ENCODE data around the gene AVL9.
"Not testable (repeated sequence)": the region's sequence is repeated elsewhere in the genome, so short reads cannot be mapped to it uniquely, and the experiment has no call there.

AVL9 gene

DNA sequence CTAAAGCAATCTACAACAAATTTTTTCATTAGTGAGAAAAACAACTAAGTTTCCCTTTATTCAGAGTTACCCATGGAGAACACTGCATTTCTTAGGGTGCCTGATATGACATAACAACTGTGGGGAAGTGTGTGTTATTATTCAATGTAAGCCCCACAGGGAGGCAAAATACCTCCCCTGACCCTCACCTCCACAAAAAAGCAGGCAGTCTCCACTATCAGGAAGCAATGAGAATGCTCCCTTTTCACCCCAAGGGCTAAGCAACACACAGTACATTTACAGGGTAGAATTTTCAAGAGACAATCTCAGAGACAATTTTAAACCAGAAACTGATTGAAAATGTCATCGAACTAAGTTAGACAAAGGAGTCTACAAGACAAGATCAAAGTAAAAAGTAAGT lies 138.2 kb downstream of the AVL9 start:
- not testable (repeated sequence) for H3K36me3 ChIP-seq (ENCODE audit: control insufficient read depth in 1 of 2, insufficient read depth in 2 of 2, low read length in 2 of 2); H3K9me3 ChIP-seq (ENCODE audit: control insufficient read depth in 1 of 2, low read length in 2 of 2); H3K9ac ChIP-seq (ENCODE audit: low read depth in 1 of 2, low read length in 2 of 2); H3K4me3 ChIP-seq (ENCODE audit: low read depth in 1 of 2, low read length in 2 of 2); H3K27me3 ChIP-seq (ENCODE audit: control insufficient read depth in 1 of 2, insufficient read depth in 2 of 2, low read length in 2 of 2); H3K27ac ChIP-seq (ENCODE audit: low read depth, low read length); H3K4me1 ChIP-seq (ENCODE audit: control insufficient read depth in 1 of 2, insufficient read depth in 2 of 2, low read length in 2 of 2)

DNA sequence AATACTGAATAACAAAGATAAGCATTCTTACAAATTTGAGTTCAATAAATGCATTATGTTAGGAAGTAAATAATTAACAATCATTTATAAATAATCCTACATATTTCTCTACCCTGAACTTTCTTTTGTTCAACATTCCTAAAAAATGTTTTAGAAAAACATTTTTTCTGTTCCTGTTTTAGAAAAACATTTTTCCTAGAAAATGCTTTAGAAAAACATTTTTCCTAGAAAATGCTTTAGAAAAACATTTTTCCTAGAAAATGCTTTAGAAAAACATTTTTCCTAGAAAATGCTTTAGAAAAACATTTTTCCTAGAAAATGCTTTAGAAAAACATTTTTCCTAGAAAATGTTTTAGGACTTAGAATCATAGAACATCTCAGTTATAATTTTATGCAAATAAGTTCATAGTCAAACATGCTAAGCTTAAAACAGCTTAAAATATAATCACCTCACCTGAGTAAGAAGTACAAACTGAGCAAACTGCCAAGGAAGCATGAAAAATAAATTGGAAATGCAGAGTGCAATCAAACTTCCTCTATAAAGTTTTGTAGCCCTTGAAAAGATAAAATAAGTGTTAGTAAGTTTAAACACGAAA lies 139.6 kb downstream of the AVL9 start:
- not testable (repeated sequence) for H3K9me3 ChIP-seq (ENCODE audit: control insufficient read depth in 1 of 2, low read length in 2 of 2); H3K27me3 ChIP-seq (ENCODE audit: control insufficient read depth in 1 of 2, insufficient read depth in 2 of 2, low read length in 2 of 2); H3K9ac ChIP-seq (ENCODE audit: low read depth in 1 of 2, low read length in 2 of 2); H3K27ac ChIP-seq (ENCODE audit: low read depth, low read length); H3K4me1 ChIP-seq (ENCODE audit: control insufficient read depth in 1 of 2, insufficient read depth in 2 of 2, low read length in 2 of 2); H3K4me3 ChIP-seq (ENCODE audit: low read depth in 1 of 2, low read length in 2 of 2); H3K36me3 ChIP-seq (ENCODE audit: control insufficient read depth in 1 of 2, insufficient read depth in 2 of 2, low read length in 2 of 2)

DNA sequence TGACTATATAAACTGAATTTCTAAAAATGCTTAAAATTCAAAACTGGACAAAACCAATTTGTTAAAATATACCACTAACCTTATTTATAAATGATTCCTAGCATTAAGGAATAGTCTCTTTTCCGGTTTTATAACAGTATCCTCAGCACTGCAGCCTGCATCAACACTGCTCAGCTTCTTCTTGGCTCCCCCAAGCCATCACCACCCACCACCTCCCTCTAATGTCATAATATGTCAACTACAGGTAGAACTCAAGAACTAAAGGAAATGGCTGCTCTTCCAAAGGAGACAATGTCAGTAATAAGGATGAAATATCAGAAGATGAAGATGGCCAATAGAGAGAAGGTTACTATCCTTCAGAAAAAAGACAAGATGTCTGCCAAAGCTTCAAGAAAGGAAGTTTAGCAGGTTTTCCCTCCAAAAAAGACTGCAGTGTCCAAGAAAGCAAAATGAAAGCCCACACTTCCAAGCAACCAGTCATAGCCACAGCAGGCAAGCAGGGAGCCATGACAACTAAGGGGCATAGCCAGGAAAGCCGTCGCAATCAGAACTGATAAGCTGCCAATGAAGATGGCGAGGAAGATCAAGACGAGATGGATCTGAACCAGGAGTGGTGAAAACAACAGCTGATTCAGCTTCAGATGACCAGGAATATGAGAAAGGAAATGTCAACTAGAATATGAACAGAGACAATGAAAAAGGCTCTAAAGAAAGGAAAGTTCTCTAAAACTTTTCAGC lies 141.6 kb downstream of the AVL9 start:
- H3K9ac ChIP-seq (ENCODE audit: low read depth in 1 of 2, low read length in 2 of 2); H3K36me3 ChIP-seq (ENCODE audit: control insufficient read depth in 1 of 2, insufficient read depth in 2 of 2, low read length in 2 of 2); H3K4me1 ChIP-seq (ENCODE audit: control insufficient read depth in 1 of 2, insufficient read depth in 2 of 2, low read length in 2 of 2); H3K27me3 ChIP-seq (ENCODE audit: control insufficient read depth in 1 of 2, insufficient read depth in 2 of 2, low read length in 2 of 2); H3K27ac ChIP-seq (ENCODE audit: low read depth, low read length); H3K9me3 ChIP-seq (ENCODE audit: control insufficient read depth in 1 of 2, low read length in 2 of 2); H3K4me3 ChIP-seq (ENCODE audit: low read depth in 1 of 2, low read length in 2 of 2): not testable (repeated sequence)

DNA sequence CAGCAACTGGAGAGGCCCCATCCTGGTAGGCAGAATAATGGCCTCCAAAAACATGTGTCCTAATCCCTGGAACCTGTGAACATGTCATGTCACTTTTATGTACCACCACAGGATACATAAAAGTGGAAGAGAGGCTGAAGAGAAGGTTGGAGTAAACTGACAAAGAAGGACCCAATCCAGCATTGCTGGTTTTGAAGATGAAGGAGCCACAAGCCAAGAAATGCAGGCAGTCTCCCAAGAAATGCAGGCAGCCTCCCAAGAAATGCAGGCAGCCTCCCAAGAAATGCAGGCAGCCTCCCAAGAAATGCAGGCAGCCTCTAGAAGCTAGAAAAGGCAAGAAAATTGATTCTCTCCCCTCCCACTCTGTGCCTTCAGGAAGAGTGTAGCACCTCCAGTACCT lies 142.3 kb downstream of the AVL9 start:
- H3K36me3 ChIP-seq (ENCODE audit: control insufficient read depth in 1 of 2, insufficient read depth in 2 of 2, low read length in 2 of 2); H3K9me3 ChIP-seq (ENCODE audit: control insufficient read depth in 1 of 2, low read length in 2 of 2); H3K27me3 ChIP-seq (ENCODE audit: control insufficient read depth in 1 of 2, insufficient read depth in 2 of 2, low read length in 2 of 2); H3K4me3 ChIP-seq (ENCODE audit: low read depth in 1 of 2, low read length in 2 of 2); H3K4me1 ChIP-seq (ENCODE audit: control insufficient read depth in 1 of 2, insufficient read depth in 2 of 2, low read length in 2 of 2); H3K9ac ChIP-seq (ENCODE audit: low read depth in 1 of 2, low read length in 2 of 2); H3K27ac ChIP-seq (ENCODE audit: low read depth, low read length): not testable (repeated sequence)

Data from duodenal mucosa (tissue), 2 donors.